ENCODE results near the gene TCEAL9.

TCEAL9 gene

GRCh38 chrX:103376118-103376978 is 20.0 kb downstream of the TCEAL9 start, which contains the start of gene BEX3:
Gene BEX3, plus strand, starts transcription at chrX:103376538. Its CDS starts 984 bp downstream, at chrX:103377522.
- no peaks in the 10 kb centered on the region; the same call in 1 of the 2 replicates for H3K9me3 ChIP-seq (ENCODE audit: control insufficient read depth, insufficient read depth, low read depth, low read length)
- ChIA-PET CTCF (interaction anchor here (0.9 to 1.4 kb wide), 2 partner anchors 87 to 185 kb away, joined by 3 to 4 read pairs; no protein-coding TSS in a partner anchor), POLR2A (interaction anchor here (0.6 to 2.1 kb wide), 7 partner anchors 9 to 310 kb away, joined by 3 to 10 read pairs (median 4); partner anchors contain the start of gene TCEAL9)
- H3K4me1 ChIP-seq (ENCODE audit: control insufficient read depth, insufficient read depth, low read length): no peaks in the 10 kb centered on the region
- H3K36me3 ChIP-seq (ENCODE audit: control insufficient read depth in 2 of 2, insufficient read depth in 1 of 2, low read length in 2 of 2): peaks cover 4 to 23% of the 10 kb centered on the region in 2 experiments; a peak in 2 of 3 replicates
- H3K27ac ChIP-seq (ENCODE audit: extremely low read depth, low read depth, low read length): peak within 1 kb of the TSS; percentile 80
- peak within 1 kb of the TSS; percentile 77 for H3K4me3 ChIP-seq (ENCODE audit: low read depth, low read length)
- TF ChIP-seq ZNF623 (tag by site-specific recombination; IDR thresholded peaks at IDR 0.05): no peak
- no peak for TF ChIP-seq ZNF670 (tag by site-specific recombination; IDR thresholded peaks at IDR 0.05; ENCODE audit: low read depth)
- TF ChIP-seq ZNF768 (tag by site-specific recombination; IDR thresholded peaks at IDR 0.05): no peak
- peak; percentile 62 for TF ChIP-seq GLIS1 (tag by site-specific recombination; IDR thresholded peaks at IDR 0.05)
- peak; percentile 49 for TF ChIP-seq ZNF341 (tag by site-specific recombination; IDR thresholded peaks at IDR 0.05; ENCODE audit: low read depth)
- TF ChIP-seq, protein P1, sequence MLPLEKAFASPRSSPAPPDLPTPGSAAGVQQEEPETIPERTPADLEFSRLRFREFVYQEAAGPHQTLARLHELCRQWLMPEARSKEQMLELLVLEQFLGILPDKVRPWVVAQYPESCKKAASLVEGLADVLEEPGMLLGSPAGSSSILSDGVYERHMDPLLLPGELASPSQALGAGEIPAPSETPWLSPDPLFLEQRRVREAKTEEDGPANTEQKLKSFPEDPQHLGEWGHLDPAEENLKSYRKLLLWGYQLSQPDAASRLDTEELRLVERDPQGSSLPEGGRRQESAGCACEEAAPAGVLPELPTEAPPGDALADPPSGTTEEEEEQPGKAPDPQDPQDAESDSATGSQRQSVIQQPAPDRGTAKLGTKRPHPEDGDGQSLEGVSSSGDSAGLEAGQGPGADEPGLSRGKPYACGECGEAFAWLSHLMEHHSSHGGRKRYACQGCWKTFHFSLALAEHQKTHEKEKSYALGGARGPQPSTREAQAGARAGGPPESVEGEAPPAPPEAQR (tag by site-specific recombination; IDR thresholded peaks at IDR 0.05): no peak
- peak; percentile 86; the same call in 1 of the 2 replicates for TF ChIP-seq ZBTB20 (tag by site-specific recombination; IDR thresholded peaks at IDR 0.05)
- no peak for TF ChIP-seq ZNF37A (tag by site-specific recombination; IDR thresholded peaks at IDR 0.05)
- peak; percentile 77 for TF ChIP-seq ZNF629 (tag by site-specific recombination; IDR thresholded peaks at IDR 0.05)
- TF ChIP-seq ATF2 (tag by site-specific recombination; IDR thresholded peaks at IDR 0.05; ENCODE audit: low read depth): peak; percentile 46; the same call in 1 of the 2 replicates
- TF ChIP-seq ZNF610 (tag by site-specific recombination; IDR thresholded peaks at IDR 0.05; ENCODE audit: borderline replicate concordance): 0 out of 2 replicates have a peak, but pooled peaks have one; percentile 23
- TF ChIP-seq ZNF560 (tag by site-specific recombination; IDR thresholded peaks at IDR 0.05; ENCODE audit: borderline replicate concordance): no peak
- TF ChIP-seq BCL11A (tag by site-specific recombination; IDR thresholded peaks at IDR 0.05; ENCODE audit: low read depth): no peak
- TF ChIP-seq HOXD13 (CRISPR knock-in tag; IDR thresholded peaks at IDR 0.05; ENCODE audit: borderline replicate concordance): no peak
- TF ChIP-seq ZNF2 (tag by site-specific recombination; IDR thresholded peaks at IDR 0.05): 0 out of 2 replicates have a peak, but pooled peaks have one; percentile 26
- TF ChIP-seq ZNF449 (tag by site-specific recombination; IDR thresholded peaks at IDR 0.05): no peak
- no peak for TF ChIP-seq ZBTB49 (tag by site-specific recombination; IDR thresholded peaks at IDR 0.05; ENCODE audit: low read depth)
- no peak for TF ChIP-seq ZNF311 (tag by site-specific recombination; IDR thresholded peaks at IDR 0.05; ENCODE audit: borderline replicate concordance)
- no peak for TF ChIP-seq ZNF175 (tag by site-specific recombination; IDR thresholded peaks at IDR 0.05)
- no peak for TF ChIP-seq ZNF140 (tag by site-specific recombination; IDR thresholded peaks at IDR 0.05)
- no peak for TF ChIP-seq INSM2 (tag by site-specific recombination; IDR thresholded peaks at IDR 0.05)
- TF ChIP-seq, protein P2, sequence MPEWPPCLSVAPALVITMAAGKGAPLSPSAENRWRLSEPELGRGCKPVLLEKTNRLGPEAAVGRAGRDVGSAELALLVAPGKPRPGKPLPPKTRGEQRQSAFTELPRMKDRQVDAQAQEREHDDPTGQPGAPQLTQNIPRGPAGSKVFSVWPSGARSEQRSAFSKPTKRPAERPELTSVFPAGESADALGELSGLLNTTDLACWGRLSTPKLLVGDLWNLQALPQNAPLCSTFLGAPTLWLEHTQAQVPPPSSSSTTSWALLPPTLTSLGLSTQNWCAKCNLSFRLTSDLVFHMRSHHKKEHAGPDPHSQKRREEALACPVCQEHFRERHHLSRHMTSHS (tag by site-specific recombination; IDR thresholded peaks at IDR 0.05): no peak
- TF ChIP-seq, protein P3, sequence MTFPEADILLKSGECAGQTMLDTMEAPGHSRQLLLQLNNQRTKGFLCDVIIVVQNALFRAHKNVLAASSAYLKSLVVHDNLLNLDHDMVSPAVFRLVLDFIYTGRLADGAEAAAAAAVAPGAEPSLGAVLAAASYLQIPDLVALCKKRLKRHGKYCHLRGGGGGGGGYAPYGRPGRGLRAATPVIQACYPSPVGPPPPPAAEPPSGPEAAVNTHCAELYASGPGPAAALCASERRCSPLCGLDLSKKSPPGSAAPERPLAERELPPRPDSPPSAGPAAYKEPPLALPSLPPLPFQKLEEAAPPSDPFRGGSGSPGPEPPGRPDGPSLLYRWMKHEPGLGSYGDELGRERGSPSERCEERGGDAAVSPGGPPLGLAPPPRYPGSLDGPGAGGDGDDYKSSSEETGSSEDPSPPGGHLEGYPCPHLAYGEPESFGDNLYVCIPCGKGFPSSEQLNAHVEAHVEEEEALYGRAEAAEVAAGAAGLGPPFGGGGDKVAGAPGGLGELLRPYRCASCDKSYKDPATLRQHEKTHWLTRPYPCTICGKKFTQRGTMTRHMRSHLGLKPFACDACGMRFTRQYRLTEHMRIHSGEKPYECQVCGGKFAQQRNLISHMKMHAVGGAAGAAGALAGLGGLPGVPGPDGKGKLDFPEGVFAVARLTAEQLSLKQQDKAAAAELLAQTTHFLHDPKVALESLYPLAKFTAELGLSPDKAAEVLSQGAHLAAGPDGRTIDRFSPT (tag by site-specific recombination; IDR thresholded peaks at IDR 0.05): peak; percentile 65
- TF ChIP-seq ZNF335 (tag by site-specific recombination; conservative IDR thresholded peaks at IDR 0.05): peak; percentile 50
- TF ChIP-seq GLIS2 (tag by site-specific recombination; IDR thresholded peaks at IDR 0.05): peak; percentile 85
